HG02981 (cell line): ENCODE results near the gene RSF1.
A peak's percentile ranks its signal among the peaks of the same experiment; 100 is the strongest.
"Not testable (repeated sequence)": the region's sequence is repeated elsewhere in the genome, so short reads cannot be mapped to it uniquely, and the experiment has no call there.

Experiments
- ATAC-seq: cut with Tn5 transposase; IDR thresholded peaks from one replicate; pipeline ENCODE4 v1.9.1; 2021; ENCODE audit warnings: mild to moderate bottlenecking, moderate library complexity; ENCODE audit not compliant: unreplicated experiment

RSF1 gene

DNA sequence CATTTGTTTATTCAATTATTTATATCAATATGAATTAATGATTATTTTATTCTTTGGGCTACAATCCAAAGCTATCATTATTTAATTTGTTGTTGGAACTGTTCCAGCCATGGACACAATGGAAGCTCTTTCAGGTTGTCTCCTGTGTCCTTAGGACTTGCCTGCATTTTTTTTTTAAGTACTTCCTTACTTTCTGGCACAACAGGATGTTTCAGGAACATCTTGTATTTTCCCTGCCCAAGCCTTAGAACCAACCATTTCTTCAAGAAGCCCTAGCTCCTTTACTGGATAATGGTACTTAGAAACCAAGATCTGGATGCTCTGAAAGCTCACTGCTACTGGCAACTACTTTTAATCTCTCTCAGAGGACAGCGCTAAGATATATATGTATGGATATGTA, 125.1 kb downstream of the RSF1 start:
- ATAC-seq = no peak

DNA sequence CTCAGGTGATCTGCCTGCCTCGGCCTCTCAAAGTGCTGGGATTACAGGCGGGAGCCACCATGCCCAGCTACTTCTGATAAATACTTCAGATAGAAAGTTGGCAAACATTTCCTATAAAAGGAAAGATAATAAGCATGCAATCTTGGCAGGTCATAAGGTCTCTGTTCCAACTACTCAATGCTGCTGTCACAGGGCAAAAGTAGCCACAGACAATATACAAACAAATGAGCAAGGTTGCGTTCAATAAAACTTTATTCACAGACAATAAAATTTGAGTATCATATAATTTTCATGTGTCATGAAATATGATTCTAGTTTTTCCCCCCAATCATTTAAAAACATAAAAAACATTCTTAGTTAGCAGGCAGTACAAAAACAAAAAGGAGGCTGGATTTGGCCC, 129.9 kb downstream of the RSF1 start:
- ATAC-seq = no peak

DNA sequence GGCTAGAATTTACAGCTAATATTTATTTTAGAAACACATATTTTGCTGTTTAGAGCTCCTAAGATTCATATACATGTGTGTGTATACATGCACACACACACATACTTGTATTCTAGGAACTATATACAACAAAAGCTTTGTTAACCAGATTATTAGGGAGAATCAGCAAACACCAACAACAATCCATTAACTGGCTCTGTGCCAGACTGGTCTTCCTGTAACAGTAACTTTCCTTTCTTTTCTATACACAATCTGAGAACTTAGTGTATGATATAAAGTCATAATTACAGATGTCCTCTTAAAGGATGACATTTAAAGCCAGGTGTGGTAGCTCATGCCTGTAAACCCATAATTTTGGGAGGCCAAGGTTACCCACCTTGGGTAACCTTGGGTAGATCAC, 133.4 kb downstream of the RSF1 start:
- no peak for ATAC-seq

DNA sequence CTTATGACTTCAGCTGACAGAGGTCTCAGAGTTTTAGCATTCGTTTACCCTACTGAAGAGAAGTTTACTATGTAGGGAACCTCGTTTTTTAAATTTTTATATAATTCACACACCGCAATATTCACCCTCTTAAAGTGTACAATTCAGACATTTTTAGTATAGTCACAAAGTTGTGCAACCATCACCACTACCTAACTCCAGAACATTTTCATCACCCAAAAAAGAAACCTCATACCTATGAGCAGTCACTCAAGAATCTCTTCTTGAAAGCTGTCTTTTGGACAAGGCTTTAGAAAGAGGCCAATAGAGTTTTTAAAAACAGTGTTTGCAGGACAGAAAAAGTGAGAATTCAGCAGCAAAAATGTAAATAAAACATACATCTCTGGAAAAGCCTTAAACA, 143.4 kb downstream of the RSF1 start:
- no peak for ATAC-seq

DNA sequence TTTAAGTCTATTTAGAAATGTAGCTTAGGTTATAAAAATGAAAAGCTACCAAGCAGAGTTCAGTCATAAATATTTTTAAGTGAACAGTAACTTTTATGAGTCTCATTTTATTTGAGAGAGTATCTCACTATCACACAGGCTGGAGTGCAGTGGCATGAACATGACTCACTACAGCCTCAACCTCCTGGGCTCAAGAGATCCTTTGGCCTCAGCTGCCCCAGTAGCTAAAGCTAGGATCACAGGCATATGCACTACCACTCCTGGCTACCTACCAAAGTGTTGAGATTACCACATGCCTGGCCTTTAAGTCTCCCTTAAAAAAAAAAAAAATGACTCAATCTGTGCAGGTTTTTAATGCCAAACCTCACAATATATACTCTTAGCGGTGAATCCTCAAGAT, 148.3 kb downstream of the RSF1 start:
- no peak for ATAC-seq

DNA sequence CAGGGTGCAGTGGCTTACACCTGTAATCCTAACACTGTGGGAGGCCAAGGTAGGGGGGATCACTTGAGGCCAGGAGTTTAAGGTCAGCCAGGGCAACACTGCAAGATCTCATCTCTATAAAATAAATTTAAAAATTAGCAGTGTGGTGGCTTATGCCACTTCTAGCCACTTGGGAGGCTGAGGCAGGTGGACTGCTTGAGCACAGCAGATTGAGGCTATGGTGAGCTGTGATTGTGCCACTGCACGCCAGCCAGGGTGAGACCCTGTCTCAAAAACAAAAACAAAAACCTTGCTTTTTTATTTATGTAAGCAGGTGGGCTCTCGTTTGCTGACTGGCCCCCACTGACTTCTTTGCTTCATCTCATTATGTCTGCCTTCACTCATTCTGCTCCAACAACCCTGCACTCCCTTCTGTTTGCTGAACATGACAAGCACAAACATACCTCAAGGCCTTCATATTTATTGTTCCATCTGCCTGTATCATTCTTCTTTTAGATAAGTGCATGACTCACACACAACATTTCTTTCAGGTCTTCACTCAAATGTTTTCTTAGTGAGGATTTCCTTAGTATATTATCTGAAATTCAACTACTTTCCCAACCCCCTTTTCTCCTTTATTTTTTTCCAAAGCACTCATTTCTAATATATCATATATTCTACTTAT, 150.5 kb downstream of the RSF1 start:
- no peak for ATAC-seq

DNA sequence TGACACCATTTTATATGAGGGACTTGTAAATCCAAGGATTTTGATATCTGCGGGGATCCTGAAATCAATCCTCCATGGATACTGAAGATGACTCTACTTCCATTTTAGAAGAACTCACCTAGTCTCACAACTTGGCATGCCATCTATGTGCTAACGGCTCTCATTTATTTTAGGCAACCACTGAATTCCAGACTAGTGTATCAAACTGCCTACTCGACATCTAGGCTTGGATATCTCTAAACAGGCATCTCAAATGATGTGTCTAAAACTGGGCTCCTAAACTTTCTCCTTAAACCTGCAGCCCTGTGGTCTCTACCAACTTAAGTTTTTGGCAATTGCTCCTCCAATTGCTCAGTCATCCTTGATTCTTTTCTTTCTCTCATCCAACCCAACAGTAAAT, 151.8 kb downstream of the RSF1 start:
- ATAC-seq = no peak

DNA sequence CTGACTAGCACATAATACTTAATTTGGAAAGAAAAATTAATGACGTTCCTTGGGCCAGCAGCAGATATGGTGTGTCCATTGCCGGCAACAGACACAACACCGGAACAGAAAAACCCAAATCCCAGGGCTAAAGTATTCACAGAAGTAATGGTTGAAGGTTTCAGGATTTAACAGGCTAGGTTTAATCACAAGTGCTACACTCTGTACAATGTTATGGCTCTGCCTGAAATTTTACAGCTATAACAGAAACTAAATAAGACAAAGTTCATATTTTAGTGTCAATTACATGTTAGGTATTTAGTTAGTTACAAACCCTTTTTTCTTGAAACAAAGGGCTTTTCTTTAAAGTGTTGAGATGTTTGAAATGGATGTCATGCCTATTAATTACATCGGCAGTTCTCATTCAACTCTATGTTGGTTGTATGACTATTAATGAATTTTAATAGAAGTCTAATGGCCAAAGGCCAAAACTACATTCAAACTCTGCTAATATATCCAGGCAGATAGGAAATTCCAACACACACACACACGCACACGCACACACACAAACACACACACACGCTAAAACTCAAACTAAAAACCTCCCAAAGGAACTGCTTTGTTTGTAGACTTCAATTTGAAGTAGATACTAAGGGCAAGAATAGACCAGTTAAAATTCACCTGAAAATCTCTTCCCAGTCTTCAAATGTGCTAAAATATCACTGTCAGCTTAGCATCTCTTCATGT, 155.1 kb downstream of the RSF1 start:
- no peak for ATAC-seq

DNA sequence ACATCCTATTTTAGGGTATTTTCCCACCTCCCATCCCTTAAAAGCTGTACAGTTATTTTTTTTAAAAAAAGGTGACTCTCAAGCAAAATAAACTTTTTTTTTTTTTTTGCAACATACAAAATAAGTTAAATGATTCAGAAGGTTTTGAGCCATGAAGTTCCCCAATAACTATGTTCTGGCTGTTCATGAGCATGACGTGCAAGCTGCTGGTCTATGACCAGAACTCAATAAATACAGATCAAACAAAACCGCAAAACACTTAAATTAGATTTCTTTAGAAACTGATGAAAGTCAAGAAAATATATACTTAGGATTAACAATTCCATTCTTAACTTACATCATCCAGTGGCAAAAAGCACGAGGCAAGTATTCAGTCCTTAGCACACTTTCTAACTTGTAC, 158.9 kb downstream of the RSF1 start:
- no peak for ATAC-seq

DNA sequence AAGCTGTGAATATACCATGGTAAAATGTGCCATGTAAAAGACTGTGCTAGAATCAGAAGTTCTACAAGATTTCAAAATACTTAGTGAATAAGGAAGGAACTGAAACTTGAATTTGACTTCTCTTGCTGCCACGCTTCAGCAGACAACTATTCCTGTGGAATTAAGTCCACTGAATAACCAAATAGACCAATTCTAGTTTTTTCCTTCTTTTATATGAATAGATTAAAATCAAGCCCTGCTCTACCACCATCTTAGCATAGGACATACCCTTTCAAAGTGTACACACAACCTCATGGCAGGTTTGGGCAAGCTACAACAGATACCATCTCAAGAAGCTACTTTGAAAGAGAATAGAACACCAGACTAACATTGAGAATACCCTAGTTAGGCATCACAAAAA, 159.6 kb downstream of the RSF1 start:
- ATAC-seq = no peak

DNA sequence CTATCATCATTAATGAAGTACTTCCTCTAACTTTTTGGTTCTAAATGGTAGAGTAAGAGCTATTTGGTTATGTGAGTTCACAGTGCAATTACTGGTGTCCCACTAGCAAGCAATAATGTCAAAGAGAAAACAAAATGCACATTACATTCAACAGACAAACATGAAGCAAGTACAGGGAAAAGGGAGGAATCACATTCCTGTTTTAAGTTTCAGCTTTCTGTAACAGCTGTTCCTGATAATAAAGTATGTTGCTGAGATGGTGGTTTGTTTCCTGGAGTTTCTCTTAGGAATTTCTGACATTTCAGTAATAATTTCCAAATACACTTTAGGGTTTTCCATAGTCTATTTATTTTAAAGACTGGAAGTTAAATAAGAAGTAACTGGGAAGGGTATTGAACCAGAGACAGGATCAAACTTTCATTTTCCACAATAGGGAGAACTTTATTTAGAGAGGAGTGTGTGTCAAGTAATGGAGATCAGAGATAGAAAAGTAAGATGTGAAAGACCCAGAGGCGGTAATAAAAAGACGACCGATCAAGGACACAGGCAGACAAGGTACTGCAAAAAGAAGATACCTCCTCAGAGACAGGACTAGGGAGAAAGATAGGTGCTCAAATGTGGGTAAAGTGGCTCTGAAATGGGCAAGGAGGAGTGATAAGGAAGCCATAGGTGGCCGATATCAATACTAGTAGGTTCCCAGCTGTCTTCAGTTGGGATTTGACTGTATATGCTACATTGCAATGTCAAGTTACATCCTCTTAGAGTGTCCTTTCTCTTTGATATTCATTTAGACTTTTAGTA, 162.1 kb downstream of the RSF1 start:
- ATAC-seq = no peak

DNA sequence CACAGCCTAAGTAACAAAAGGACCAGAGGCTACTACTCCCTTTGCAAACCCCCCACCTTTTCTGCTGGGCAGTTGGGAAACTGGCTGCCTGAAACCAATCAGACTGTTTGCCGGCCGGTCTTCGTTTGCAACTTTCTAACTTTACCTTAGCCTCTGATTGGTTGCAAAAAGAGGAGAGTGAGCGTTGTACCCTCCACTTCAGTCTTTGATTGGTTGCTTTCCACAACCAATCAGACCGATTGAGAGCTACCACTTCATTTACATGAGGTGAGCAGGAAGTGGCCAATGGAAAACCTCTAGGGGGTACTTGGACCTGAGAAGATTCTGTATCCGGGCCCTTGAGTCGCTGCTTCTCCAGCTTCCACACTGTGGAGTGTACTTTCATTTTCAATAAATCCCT, 164.2 kb downstream of the RSF1 start:
- ATAC-seq = no peak

DNA sequence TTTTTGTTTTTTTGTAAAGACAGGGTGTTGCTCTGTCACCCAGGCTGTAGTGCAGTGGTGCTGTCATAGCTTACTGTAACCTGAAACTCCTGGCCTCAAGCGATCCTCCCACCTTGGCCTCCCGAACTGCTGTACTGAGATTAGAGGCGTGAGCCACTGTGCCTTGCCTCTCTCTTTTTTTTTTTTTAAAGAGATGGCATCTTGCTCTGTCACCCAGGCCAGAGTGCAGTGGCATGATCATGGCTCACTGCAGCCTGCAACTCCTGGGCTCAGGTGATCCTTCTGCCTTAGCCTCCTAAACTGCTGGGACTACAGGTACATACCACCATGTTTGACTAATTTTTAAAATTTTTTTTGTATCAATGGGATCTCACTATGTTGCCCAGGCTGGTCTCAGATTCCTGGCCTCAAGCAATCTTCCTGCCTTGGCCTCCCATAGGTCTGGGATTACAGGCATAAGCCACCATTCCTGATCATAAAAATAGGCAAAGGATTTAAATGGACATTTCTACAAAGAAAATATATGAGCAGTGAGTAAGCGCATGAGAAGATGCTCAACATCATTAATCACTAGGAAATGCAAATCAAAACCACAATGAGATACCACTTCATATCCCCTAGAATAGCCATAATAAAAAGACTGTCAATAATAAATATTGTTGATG, 165.6 kb downstream of the RSF1 start:
- no peak for ATAC-seq

DNA sequence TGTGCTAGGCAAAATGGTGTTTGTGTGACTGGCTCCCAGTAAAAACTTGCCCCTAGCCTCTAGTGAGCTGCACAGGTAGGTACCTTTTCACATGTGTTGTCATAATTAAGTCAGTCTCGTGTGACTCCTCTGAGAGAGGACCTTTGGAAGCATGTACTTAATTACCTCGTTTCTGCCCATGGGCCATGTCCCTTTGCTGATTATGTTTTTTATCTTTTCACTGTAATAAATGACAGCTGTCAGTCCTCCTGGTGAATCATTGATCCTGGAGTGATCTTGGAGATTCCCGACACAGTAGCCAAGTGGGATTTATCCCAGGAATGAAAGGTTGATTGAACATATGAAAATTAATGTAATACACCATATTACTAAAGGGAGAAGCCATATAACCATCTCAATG, 170.4 kb downstream of the RSF1 start:
- no peak for ATAC-seq

DNA sequence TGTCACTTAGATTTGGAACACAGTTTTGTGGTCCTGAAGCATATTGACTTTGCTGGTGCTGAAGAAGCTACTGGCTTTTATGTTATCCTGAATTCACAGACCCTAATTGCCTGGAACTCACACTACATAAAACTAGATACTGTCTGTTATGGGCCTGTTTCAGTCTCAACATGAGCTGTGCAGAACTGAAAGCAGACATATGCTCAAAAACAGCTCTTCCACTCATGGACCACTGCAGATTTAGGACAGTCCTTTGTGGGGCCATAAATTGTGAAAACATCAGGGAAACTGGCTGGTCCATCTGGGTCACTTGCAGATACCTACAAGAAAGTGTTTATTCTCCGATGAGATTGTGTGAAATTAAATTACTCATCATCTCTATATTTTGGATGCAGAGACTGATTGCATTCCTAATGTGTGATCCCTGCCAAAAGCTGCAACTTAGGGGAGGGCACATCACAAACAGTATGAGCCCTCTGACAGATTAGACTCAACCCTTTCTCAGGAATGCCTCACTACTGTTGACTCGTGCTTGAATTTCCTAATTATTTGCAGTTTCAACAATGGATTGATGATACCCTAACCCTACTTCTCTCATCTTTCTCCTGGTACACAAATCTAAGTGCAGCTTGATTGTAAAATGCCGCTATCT, 172.7 kb downstream of the RSF1 start:
- no peak for ATAC-seq

DNA sequence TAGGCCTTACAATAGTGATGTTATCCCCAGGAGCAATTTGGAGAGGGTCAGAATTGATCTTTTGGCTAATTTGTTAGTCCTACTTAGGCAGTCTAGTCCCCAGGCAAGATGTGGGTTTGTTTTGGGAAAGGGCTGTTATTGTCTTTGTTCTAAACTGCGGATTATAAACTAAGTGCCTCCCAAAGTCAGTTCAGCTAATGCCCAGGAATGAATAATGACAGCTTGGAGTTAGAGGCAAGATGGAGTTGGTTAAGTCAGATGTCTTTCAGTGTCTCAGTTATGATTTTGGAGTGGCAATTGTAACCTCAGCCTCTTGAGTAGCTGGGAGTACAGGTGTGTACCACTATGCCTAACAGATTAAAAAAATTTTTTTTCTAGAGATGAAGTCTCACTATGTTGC, 175.6 kb downstream of the RSF1 start:
- no peak for ATAC-seq

DNA sequence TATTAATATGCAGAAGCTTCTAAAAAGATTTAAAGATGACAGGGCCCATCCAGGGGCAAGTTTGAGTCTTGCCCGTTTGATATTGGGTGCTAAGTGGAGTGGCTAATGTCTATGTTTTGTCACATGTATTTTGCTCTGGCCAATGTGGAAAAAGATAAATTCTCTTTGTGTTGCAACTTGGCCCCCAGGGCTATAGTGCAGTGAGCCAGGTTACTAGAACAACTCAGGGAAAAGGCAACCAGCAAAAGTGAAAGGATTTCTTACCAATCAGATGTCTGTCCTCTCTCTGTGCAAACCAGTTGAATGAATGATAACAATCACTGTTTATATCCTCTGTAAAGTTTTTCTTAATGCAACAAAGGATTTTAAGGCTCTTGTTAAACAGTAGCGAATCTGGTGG, 178.3 kb downstream of the RSF1 start:
- ATAC-seq = no peak

DNA sequence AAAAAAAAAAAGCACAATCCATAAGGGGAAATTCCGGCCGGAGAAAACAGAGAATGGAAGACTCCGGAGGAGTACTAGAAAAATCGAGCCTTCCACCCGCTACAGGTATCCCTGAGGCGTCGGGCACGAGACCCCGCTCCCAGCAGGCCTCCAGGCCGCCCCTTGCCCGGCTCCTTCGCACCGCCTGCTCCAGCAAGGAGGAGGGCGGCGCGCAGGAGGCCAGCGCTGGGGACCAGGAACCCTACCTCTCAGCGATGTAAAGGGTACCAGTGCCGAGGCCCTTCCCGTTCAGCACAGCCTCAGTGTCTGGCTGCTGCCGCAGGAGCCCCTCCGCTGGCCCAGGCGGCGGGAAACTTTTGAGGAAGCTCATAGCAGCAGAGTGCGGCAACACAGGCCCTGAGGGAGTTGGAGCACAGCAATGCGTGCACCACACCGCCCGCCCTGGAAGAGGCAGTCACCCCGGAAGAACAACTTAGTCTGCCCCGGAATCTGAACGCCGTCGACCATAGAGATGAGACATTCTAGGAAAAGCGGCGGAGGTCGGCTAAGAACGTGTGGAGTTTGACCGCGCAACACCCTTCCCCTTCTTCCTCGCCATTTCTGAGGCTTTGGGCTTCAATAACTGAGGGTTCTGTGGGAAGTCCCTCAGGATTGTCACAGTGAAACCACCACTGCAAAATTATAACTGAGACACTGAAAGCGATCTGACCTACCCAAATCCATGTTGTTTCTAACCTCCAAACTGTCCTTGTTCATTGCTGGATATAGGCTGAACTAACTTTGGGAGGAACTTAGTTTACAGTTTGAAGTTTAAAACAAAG, 183.0 kb downstream of the RSF1 start, which contains the start of gene CLNS1A:
Gene CLNS1A (minus strand): TSS at position 450 of the 821 bp plus-strand sequence. CDS start 80 bp downstream, at position 370.
- peak; percentile 94 for ATAC-seq

DNA sequence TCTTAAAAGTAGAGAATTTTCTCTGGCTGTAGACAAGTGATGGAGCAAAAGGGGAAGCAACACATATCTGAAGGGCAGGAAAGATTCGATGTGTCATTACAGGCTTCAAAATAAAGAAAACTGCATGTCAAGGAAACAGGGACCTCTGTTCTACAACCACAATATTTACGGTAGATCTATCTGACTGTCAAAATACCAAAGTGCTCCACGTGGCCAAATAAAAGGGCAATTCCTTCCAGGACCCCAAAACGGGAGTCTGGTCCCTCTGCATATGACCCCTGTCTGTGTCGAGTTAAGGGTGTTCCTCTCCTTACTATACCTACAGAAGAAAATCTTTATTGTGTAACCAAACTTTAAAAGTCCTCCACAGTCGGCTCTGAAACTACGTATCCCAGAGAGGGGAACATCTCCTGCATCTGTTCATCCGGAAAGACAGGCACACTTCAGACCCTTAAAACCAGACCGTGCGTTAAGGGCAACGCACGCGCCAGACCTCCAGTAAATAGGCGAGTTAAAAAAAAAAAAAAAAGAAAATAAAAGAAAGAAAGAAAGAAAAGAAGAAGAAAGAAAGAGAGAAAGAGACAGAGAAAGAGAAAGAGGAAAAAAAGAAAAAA, 183.7 kb downstream of the RSF1 start:
- ATAC-seq = no peak

DNA sequence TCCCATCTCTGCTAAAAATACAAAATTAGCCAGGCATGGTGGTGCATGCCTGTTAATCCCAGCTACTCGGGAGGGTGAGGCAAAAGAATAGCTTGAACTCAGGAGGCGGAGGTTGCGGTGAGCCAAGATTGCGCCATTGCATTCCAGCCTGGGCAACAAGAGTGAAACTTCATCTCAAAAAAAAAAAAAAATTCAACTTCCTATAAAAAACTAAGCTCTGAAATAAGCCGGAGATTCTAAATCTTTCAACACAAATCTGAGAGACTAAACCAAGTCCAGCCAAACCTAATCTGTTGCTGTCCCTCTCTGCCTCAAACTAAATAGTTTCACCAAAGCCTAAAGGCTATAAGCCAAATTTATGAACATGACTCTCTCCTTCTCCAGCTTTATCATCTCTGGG, 186.6 kb downstream of the RSF1 start:
- ATAC-seq = not testable (repeated sequence)
